IMR-90 (cell line): Measurements from ENCODE around the gene ANGPT4. TPM values are rescaled to one million over a fixed set of nuclear protein-coding genes. Genes with fewer than 3 reads are reported as not detected.

Source experiments
- ATAC-seq: fragments of 200-7000 bp; cut with Tn5 transposase; 2 replicates; pipeline ENCODE4 v1.9.1; 2020; ENCODE audit warnings: low read depth, mild to moderate bottlenecking, moderate library complexity
- BruUV-seq: library from RNA; stranded (reverse); fragments of 400-500 nt; replicated peaks from 2 replicates; lab custom pipeline; 2021; lab: Mats Ljungman, UMichigan
- CTCF ChIA-PET: fragments of 300-600 bp; formaldehyde crosslinking; extraction: SDS; loops from one replicate; lab custom pipeline; 2021; ENCODE audit warnings: antibody characterized with exemption; lab: Yijun Ruan, JAX
- POLR2A ChIA-PET: fragments of 300-600 bp; sonication (Branson Sonifier 250); formaldehyde crosslinking; loops from one replicate; lab custom pipeline; 2022; ENCODE audit warnings: antibody characterized with exemption; ENCODE audit not compliant: unreplicated experiment; lab: Charles Lee
- DNase-seq: peaks from one replicate; pipeline ENCODE4 v3.0.0; 2013
- H2AFZ ChIP-seq: replicated peaks from 2 replicates; pipeline ENCODE3; 2013; ENCODE audit warnings: low read length, mild to moderate bottlenecking; ENCODE audit not compliant: poor library complexity
- H2AK5ac ChIP-seq: 2 replicates; pipeline ENCODE4 v1.6.1; 2013; ENCODE audit warnings: low read depth, low read length, inconsistent platforms
- H2AK9ac ChIP-seq: replicated peaks from 2 replicates; pipeline ENCODE3; 2013; ENCODE audit warnings: mild to moderate bottlenecking, low read depth, low read length, moderate library complexity; ENCODE audit not compliant: poor library complexity
- H2BK120ac ChIP-seq: 2 replicates; pipeline ENCODE4 v1.6.1; 2013; ENCODE audit warnings: low read depth, low read length, inconsistent platforms
- H2BK15ac ChIP-seq: 3 replicates; pipeline ENCODE4 v1.6.1; 2013; ENCODE audit warnings: low read depth, low read length, inconsistent platforms
- H2BK20ac ChIP-seq: 2 replicates; pipeline ENCODE4 v1.6.1; 2013; ENCODE audit warnings: low read depth, mild to moderate bottlenecking, inconsistent platforms, low read length, moderate library complexity
- H2BK5ac ChIP-seq: 2 replicates; pipeline ENCODE4 v1.6.1; 2013; ENCODE audit warnings: mild to moderate bottlenecking, low read depth, low read length, inconsistent platforms; ENCODE audit not compliant: poor library complexity, severe bottlenecking
- H3K14ac ChIP-seq: replicated peaks from 2 replicates; pipeline ENCODE4 v1.6.1; 2013; ENCODE audit warnings: low read depth, low read length, inconsistent platforms
- H3K18ac ChIP-seq: 2 replicates; pipeline ENCODE4 v1.6.1; 2013; ENCODE audit warnings: low read depth, low read length, control low read depth
- H3K23ac ChIP-seq: 2 replicates; pipeline ENCODE4 v1.6.1; 2013; ENCODE audit warnings: low read depth, low read length, inconsistent platforms
- H3K27ac ChIP-seq: 2 replicates; pipeline ENCODE4 v1.5.1; 2013; ENCODE audit warnings: mild to moderate bottlenecking, control low read depth, low read length; ENCODE audit not compliant: insufficient read depth
- H3K27me3 ChIP-seq: 2 replicates; pipeline ENCODE4 v1.6.1; 2013; ENCODE audit warnings: low read length; ENCODE audit not compliant: control insufficient read depth, insufficient read depth
- H3K36me3 ChIP-seq: 2 replicates; pipeline ENCODE4 v1.6.1; 2013; ENCODE audit warnings: low read length, mixed read lengths; ENCODE audit not compliant: control insufficient read depth, insufficient read depth
- H3K4ac ChIP-seq: 2 replicates; pipeline ENCODE4 v1.6.1; 2013; ENCODE audit warnings: low read depth, low read length, inconsistent platforms
- H3K4me1 ChIP-seq: 2 replicates; pipeline ENCODE4 v1.6.1; 2013; ENCODE audit warnings: low read length, mixed read lengths; ENCODE audit not compliant: control insufficient read depth, insufficient read depth
- H3K4me2 ChIP-seq: 2 replicates; pipeline ENCODE4 v1.6.1; 2013; ENCODE audit warnings: low read depth, mild to moderate bottlenecking, control low read depth, low read length, moderate library complexity
- H3K4me3 ChIP-seq: 2 replicates; pipeline ENCODE4 v1.5.1; 2013; ENCODE audit warnings: low read depth, mild to moderate bottlenecking, control low read depth, low read length, moderate library complexity; ENCODE audit not compliant: insufficient read depth
- H3K56ac ChIP-seq: 2 replicates; pipeline ENCODE4 v1.6.1; 2013; ENCODE audit warnings: low read length, inconsistent platforms; ENCODE audit not compliant: insufficient read depth; ENCODE audit errors: extremely low read depth
- H3K79me1 ChIP-seq, 2 experiments: 2 replicates each; pipeline ENCODE4 v1.6.1; 2013; ENCODE audit warnings: low read length in 2 of 2, inconsistent platforms in 1 of 2, low read depth in 1 of 2
- H3K9ac ChIP-seq: 2 replicates; pipeline ENCODE4 v1.6.1; 2013; ENCODE audit warnings: low read depth, low read length, control low read depth
- H3K9me1 ChIP-seq: 2 replicates; pipeline ENCODE4 v1.6.1; 2013; ENCODE audit warnings: low read length, inconsistent platforms; ENCODE audit not compliant: insufficient read depth
- H3K9me3 ChIP-seq: 2 replicates; pipeline ENCODE4 v1.6.1; 2013; ENCODE audit warnings: low read length; ENCODE audit not compliant: control insufficient read depth, insufficient read depth
- H4K20me1 ChIP-seq: 2 replicates; pipeline ENCODE4 v1.6.1; 2013; ENCODE audit warnings: low read length, inconsistent platforms; ENCODE audit not compliant: insufficient read depth
- H4K5ac ChIP-seq: 2 replicates; pipeline ENCODE4 v1.6.1; 2013; ENCODE audit warnings: mild to moderate bottlenecking, low read depth, low read length, control low read depth
- H4K8ac ChIP-seq, 2 experiments: 2 replicates each; pipeline ENCODE4 v1.6.1; 2013; ENCODE audit warnings: low read depth in 2 of 2, low read length in 2 of 2, control low read depth in 1 of 2, inconsistent platforms in 1 of 2
- H4K91ac ChIP-seq: 2 replicates; pipeline ENCODE4 v1.6.1; 2013; ENCODE audit warnings: low read depth, low read length, inconsistent platforms; ENCODE audit not compliant: insufficient read depth
- RAD21 ChIP-seq: IDR thresholded peaks from 2 replicates; pipeline ENCODE4 v1.6.1; 2012; ENCODE audit warnings: low read length, improper control_type of control experiment
- WGBS, 2 experiments: methylation state at CpG; one replicate each; pipeline versions ENCODE4 v1.1.5 to v1.1.7; 2013; ENCODE audit warnings: missing lambda C conversion rate in 2 of 2; ENCODE audit not compliant: insufficient read length in 1 of 2; ENCODE audit errors: extremely low coverage in 2 of 2; 5-methylcytosine and 5-hydroxymethylcytosine counted together
- dilution Hi-C: fragments of 300-500 bp; cut with HindIII; formaldehyde crosslinking; loops from one replicate; pipeline ENCODE4 v1.14.3; 2018; ENCODE audit warnings: low sequenced_read_pairs; ENCODE audit not compliant: unreplicated experiment
- in situ Hi-C: fragments of 300-500 bp; cut with MboI; formaldehyde crosslinking; loops from 3 replicates; pipeline ENCODE4 v1.14.3; 2019; ENCODE audit warnings: low sequenced_read_pairs, inconsistent platforms, mixed read lengths
- intact Hi-C: fragments of 100-400 bp; cut with micrococcal nuclease; formaldehyde crosslinking; loops from 2 replicates; pipeline ENCODE4 v1.10.0; 2022
- polyA plus RNA-seq, 3 experiments: library from polyadenylated mRNA; depleted of rRNA; stranded (reverse); fragments of >200 nt; gene quantifications; 2 replicates each; pipeline ENCODE4 v1.2.3, GENCODE V29; 2012; ENCODE audit warnings: low replicate concordance in 1 of 3
- total RNA-seq: library from RNA; depleted of rRNA; stranded (reverse); fragments of >200 nt; gene quantifications from 2 replicates; pipeline ENCODE4 v1.2.3, GENCODE V29; 2012
- TF ChIP-seq, protein P1 (sequence below): conservative IDR thresholded peaks from 2 replicates; pipeline ENCODE4 v1.5.1; 2012; ENCODE audit warnings: mild to moderate bottlenecking, low read depth, low read length, improper control_type of control experiment

Gene ANGPT4
- total and polyA plus RNA-seq, 2 of the 4 experiments (the other 2 are of a cell fraction): not detected

DNA sequence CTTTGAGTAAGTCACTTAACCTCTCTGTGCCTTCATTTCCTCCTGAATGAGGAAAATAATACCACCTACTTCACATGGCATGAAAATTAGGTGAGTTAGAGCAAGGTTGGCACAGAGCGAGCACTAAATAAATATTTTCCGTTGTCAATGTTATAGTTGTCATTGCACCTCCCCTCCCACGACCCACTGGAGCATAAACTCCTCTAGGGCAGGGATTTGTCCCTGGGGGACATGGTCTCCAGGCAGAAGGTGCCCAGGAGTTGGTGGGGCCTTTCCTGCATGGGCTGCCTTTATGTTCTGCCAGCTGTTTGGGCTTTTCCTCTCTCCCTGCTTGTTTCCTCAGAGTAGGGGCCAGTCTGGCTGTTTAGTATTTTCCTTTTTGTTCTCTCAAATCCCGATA lies 1.3 kb upstream of the ANGPT4 start:
- H4K5ac ChIP-seq: no peak overlapping the region
- H2BK5ac ChIP-seq: no peak overlapping the region
- H2AK9ac ChIP-seq: no peak overlapping the region
- no peaks in the 10 kb centered on the region for H3K9me1 ChIP-seq
- H3K9ac ChIP-seq: no peak overlapping the region
- WGBS, 2 experiments: no CpG with 5 or more reads among the region's 4 CpGs
- no peak overlapping the region for H3K4ac ChIP-seq
- no peak overlapping the region for H3K4me2 ChIP-seq
- H2BK15ac ChIP-seq: no peak overlapping the region
- no peak overlapping the region for H3K27ac ChIP-seq
- no peak overlapping the region for H4K8ac ChIP-seq
- H3K23ac ChIP-seq: no peak overlapping the region
- no peaks in the 10 kb centered on the region for H3K9me3 ChIP-seq
- in situ Hi-C loops (no loop called here), intact Hi-C loops (no loop called here), dilution Hi-C loops (no loop called here)
- no peak overlapping the region for H2AK5ac ChIP-seq
- H2AFZ ChIP-seq: no peak overlapping the region
- no peak overlapping the region for H3K14ac ChIP-seq
- no peak for ATAC-seq
- H2BK120ac ChIP-seq: no peak overlapping the region
- ChIA-PET POLR2A (no interaction called here), CTCF (interaction anchor here (0.5 kb wide), 1 partner anchor 25 kb away, joined by 6 read pairs; no protein-coding TSS in a partner anchor)
- H2BK20ac ChIP-seq: no peak overlapping the region
- no peak overlapping the region for H3K56ac ChIP-seq
- no peak for TF ChIP-seq RAD21
- TF ChIP-seq, protein P1, sequence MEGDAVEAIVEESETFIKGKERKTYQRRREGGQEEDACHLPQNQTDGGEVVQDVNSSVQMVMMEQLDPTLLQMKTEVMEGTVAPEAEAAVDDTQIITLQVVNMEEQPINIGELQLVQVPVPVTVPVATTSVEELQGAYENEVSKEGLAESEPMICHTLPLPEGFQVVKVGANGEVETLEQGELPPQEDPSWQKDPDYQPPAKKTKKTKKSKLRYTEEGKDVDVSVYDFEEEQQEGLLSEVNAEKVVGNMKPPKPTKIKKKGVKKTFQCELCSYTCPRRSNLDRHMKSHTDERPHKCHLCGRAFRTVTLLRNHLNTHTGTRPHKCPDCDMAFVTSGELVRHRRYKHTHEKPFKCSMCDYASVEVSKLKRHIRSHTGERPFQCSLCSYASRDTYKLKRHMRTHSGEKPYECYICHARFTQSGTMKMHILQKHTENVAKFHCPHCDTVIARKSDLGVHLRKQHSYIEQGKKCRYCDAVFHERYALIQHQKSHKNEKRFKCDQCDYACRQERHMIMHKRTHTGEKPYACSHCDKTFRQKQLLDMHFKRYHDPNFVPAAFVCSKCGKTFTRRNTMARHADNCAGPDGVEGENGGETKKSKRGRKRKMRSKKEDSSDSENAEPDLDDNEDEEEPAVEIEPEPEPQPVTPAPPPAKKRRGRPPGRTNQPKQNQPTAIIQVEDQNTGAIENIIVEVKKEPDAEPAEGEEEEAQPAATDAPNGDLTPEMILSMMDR: no peak
- no peaks in the 10 kb centered on the region for H3K79me1 ChIP-seq
- H3K4me3 ChIP-seq: no peak overlapping the region
- DNase-seq: no peak
- no peak overlapping the region for H3K18ac ChIP-seq
- no TSS peak for BruUV-seq
- H3K4me1 ChIP-seq: peaks cover 3% of the 10 kb centered on the region; the same call in 1 of the 2 replicates
- no peaks in the 10 kb centered on the region for H3K36me3 ChIP-seq
- peaks cover 10% of the 10 kb centered on the region; the same call in 1 of the 2 replicates for H3K27me3 ChIP-seq
- no peaks in the 10 kb centered on the region for H4K20me1 ChIP-seq
- H4K91ac ChIP-seq: no peak overlapping the region
